Fibroblast of the aortic adventitia (primary cell): ENCODE results near the gene DENND1A. TPM values are rescaled to one million over a fixed set of nuclear protein-coding genes. Genes with fewer than 3 reads are reported as not detected.
"Not testable (repeated sequence)": the region's sequence is repeated elsewhere in the genome, so short reads cannot be mapped to it uniquely, and the experiment has no call there.

ENCODE experiments used
- DNase-seq: peaks from one replicate; pipeline ENCODE4 v3.0.0-alpha.2; 2010; ENCODE audit warnings: low read depth
- H3K4me3 ChIP-seq: 2 replicates; pipeline ENCODE4 v1.5.1; 2011; ENCODE audit warnings: low read depth, mild to moderate bottlenecking, control low read depth, low read length, moderate library complexity
- total RNA-seq: library from RNA; depleted of rRNA; stranded (reverse); fragments of >200 nt; gene quantifications from 2 replicates; pipeline ENCODE4 v1.2.3, GENCODE V29; 2012; ENCODE audit warnings: low replicate concordance
- TF ChIP-seq, protein P1 (sequence below): IDR thresholded peaks from 2 replicates; pipeline ENCODE4 v1.5.1; 2011; ENCODE audit warnings: mild to moderate bottlenecking, low read length, control low read depth, inconsistent platforms; ENCODE audit not compliant: insufficient read depth

DENND1A gene
- total RNA-seq, 1 donor: 27.7 TPM

DNA sequence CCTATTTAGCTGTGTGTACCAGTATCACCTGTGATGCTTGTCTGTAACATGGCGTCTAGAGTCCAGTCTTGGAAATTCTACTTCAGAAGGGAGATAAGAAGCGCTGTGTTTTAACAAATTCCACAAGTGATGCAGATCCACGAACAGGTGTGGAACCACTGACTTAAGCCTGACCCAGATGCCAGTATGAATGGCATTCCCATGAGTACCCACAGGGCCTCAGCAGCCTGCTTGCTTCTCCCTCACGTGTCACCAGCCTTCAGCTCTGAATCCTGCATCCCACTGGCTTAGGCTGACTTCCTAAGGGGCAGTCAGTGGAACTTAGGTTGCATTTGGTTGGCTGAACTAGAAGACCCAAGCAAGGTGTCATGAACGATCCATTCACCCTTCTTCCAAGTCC is 8.5 kb upstream of the DENND1A start:
- no peak for DNase-seq
- H3K4me3 ChIP-seq: no peak overlapping the region
- TF ChIP-seq, protein P1, sequence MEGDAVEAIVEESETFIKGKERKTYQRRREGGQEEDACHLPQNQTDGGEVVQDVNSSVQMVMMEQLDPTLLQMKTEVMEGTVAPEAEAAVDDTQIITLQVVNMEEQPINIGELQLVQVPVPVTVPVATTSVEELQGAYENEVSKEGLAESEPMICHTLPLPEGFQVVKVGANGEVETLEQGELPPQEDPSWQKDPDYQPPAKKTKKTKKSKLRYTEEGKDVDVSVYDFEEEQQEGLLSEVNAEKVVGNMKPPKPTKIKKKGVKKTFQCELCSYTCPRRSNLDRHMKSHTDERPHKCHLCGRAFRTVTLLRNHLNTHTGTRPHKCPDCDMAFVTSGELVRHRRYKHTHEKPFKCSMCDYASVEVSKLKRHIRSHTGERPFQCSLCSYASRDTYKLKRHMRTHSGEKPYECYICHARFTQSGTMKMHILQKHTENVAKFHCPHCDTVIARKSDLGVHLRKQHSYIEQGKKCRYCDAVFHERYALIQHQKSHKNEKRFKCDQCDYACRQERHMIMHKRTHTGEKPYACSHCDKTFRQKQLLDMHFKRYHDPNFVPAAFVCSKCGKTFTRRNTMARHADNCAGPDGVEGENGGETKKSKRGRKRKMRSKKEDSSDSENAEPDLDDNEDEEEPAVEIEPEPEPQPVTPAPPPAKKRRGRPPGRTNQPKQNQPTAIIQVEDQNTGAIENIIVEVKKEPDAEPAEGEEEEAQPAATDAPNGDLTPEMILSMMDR: no peak

DNA sequence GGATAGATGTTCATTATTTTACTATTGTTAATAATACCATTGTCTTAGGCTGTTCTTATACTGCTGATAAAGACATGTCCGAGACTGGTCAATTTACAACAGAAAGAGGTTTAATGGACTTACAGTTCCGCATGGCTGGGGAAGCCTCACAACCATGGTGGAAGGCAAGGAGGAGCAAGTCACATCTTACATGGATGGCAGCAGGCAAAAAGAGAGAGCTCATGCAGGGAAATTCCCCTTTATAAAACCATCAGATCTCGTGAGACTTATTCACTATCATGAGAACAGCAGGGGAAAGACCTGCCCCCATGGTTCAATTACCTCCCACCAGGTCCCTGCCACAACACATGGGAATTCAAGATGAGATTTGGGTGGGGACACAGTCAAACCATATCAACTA is 6.6 kb upstream of the DENND1A start:
- not testable (repeated sequence) for DNase-seq, H3K4me3 ChIP-seq

DNA sequence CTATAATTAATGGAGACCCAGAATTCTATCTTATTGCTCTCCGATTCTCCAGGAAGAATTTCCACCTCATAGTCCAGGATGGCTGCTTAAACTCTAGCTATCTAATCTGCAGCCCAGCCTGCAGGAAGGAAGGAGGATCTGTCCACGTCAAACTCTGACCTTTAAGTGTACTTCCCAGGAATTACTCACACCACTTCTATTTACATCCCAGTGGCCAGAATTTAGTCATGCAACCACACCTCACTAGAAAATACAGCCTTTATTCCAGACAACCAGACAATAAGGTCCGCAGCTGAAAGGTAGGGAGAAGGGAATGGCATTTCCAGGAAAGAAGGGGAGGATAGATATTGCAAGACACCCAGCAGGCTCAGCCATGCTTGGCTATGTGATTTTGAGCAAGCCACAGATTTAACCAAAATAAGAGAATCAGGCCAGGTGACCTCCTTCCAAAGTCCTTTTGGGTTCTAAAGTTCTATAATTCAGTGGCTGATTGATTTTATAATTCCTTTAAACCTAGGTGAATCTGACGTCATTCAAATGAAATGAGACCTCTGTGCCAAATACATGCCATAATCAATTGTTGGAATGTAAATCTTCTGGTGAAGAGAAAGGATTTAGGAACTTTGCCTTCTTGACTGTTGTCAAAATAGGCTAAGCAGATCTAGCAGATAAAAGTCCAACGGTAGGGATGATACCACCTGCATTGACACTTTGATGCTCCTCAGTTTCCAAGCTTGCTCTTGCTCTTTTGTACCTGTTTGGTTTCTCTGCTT is 3.7 kb upstream of the DENND1A start:
- no peak overlapping the region for H3K4me3 ChIP-seq
- TF ChIP-seq, protein P1: no peak
- peak; percentile 54 for DNase-seq

DNA sequence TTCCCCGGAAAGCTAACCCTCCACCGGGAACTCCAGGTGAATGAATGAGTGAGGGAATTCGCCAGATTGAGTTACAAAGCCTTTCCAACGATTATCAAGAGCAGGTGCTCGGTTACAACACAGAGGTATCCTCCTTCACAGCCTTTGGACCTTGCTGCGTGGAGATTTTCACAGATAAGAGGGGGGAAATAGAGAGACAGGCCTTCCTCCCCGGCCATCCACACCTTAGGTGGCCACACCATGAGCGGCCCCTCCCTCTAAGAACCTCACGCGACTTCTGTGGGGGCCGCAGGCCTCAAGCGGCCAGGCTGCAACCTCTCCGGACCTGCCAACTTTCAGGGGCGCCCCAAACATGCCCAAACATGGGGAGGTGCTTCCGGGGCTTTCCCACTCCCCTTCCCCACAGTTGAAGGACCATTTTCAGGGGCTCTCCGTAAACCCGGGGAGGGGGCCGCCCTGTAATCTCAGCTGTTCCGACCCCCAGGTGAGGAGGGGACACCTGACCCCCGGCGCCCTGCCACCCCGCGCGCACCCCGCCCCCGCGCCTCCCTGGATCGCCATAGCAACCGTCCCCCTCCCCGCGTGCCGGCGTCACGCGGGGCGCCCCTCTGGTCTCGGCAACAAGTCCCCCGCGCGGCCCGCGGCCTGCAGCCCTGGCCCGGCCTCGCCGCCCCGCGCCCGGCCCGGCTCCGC is 603 bp downstream of the DENND1A start:
- no peak for DNase-seq
- TF ChIP-seq, protein P1: no peak
- H3K4me3 ChIP-seq: peak overlapping the region; percentile 76

DNA sequence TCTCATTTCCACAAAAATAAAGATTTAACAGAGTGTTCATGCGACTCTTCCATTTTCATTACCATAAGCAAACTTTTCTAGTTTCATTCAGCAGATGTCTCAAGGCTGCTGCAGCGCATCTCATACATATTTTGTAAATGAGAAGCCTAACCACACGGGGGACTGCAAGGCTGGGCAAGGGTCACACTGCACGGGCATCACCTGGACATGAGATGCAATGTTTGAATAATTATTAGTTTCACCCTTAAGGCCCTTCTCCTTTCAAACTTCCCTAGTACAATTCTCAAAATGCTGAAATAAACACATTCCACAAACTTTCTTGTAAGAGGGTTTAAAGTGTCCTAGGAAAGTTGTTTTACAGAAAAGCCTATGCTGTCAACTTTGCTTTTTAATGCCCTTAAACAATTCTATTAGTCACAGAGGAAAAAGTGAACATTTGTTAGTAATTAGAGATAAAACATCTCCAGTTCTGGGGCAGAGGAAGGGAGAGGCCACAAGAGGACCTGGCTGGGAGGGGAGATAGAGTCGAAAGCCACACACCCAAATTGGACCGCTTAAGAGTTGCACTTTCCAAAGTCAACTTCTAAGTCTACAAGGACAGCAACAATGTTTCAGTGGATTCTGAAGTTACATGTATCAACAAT is 1.3 kb downstream of the DENND1A start:
- peak; percentile 74 for DNase-seq
- peak overlapping the region; percentile 76 for H3K4me3 ChIP-seq
- TF ChIP-seq, protein P1: peak; percentile 18

DNA sequence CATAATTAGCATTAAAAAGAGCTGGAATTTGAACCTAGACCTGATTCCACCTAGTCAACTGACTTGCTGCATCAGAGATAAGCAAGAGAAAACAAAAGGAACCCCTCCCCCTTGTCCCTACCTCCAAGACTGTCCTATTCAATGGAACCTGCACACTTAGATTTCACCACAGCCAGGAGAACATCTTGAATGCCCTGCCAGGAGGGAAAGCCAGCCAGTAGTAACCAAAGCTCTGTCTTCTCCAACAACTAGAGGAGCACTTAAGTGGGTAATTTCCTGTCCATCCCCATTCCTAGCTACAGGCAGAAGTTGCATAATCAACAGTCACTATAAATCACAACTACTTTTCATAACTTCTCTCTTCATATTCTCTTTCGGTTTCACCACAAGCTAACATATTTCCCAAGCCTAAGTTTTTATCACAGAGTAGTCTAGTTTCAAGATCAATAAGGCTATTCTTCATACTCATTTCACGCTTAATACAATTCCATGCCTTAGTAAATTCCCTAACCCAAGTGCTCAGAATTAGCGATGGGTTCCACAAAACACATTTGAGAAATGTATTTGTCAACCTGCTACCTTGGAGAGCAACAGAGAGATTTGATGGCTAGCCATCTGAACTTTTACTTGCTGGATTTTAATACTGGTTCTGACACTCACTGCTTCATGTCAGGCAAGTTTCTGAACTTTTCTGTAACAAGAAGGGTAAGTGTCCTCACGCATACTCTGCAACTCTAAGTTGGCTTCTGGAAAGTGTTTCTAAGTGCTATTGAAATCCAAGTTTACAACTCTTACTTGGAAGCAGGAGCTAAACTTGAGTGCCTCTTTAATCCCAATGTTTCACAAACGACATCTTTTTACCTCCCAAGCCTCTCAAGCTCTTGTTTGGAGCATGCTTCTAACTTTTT is 2.0 kb downstream of the DENND1A start:
- peak overlapping the region; percentile 13 for H3K4me3 ChIP-seq
- TF ChIP-seq, protein P1: no peak
- DNase-seq: peak; percentile 74
